Measurements from ENCODE around the gene SERPINB6.

DNA sequence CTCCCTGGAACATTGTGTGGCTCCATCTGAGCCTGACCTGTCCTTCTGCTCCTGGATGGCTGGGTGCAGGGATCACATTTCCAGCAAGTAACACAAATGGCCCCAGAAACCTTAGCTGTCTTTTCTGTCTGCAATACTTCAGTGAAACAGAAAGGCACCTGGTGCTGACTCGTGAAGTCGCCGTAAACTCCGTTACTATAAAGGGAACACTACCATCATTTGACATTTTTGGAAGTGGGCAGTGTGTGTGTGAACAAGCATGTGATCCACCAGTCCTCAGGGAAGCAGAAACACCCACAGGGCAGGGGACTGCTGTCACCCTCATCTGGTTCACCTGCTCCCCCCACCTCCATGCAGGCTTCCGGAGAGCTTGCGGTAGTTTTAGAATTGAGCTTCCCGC lies 23.9 kb downstream of the SERPINB6 start:
- TF ChIP-seq POLR2AphosphoS5 (IDR thresholded peaks at IDR 0.05) (no peak), POLR2A (IDR thresholded peaks at IDR 0.05) (no peak)
- TF ChIP-seq, protein P1, sequence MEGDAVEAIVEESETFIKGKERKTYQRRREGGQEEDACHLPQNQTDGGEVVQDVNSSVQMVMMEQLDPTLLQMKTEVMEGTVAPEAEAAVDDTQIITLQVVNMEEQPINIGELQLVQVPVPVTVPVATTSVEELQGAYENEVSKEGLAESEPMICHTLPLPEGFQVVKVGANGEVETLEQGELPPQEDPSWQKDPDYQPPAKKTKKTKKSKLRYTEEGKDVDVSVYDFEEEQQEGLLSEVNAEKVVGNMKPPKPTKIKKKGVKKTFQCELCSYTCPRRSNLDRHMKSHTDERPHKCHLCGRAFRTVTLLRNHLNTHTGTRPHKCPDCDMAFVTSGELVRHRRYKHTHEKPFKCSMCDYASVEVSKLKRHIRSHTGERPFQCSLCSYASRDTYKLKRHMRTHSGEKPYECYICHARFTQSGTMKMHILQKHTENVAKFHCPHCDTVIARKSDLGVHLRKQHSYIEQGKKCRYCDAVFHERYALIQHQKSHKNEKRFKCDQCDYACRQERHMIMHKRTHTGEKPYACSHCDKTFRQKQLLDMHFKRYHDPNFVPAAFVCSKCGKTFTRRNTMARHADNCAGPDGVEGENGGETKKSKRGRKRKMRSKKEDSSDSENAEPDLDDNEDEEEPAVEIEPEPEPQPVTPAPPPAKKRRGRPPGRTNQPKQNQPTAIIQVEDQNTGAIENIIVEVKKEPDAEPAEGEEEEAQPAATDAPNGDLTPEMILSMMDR (IDR thresholded peaks at IDR 0.05 in 8 of 11, conservative IDR thresholded peaks at IDR 0.05 in 3 of 11) = no peak
